Naive thymus-derived CD4-positive, alpha-beta T cell (primary cell): ENCODE data around the gene GTF3A. TPM values are rescaled to one million over a fixed set of nuclear protein-coding genes. Genes with fewer than 3 reads are reported as not detected.

ENCODE experiments used
- ATAC-seq: fragments of 150-1000 bp; cut with Tn5 transposase; 2 replicates; pipeline ENCODE4 v1.10.0; 2021; ENCODE audit warnings: mild to moderate bottlenecking, moderate library complexity
- CTCF ChIA-PET: fragments of 350-600 bp; sonication (Branson Sonifier 250); formaldehyde crosslinking; loops from one replicate; lab custom pipeline; 2021; ENCODE audit warnings: antibody characterized with exemption; lab: Charles Lee
- POLR2A ChIA-PET: fragments of 350-600 bp; sonication (Branson Sonifier 250); formaldehyde crosslinking; loops from one replicate; lab custom pipeline; 2021; ENCODE audit warnings: antibody characterized with exemption, inconsistent platforms; lab: Charles Lee
- DNase-seq, 9 donors: peaks; one replicate each; pipeline versions ENCODE4 v3.0.0 to v3.0.0-alpha.2; 2020 to 2022; ENCODE audit warnings: mixed read lengths in 1 of 9
- H3K27ac ChIP-seq: one replicate; pipeline ENCODE4 v1.7.0; 2013; ENCODE audit warnings: mild to moderate bottlenecking, low read depth, low read length, moderate library complexity
- H3K27me3 ChIP-seq, 2 donors: one replicate each; pipeline ENCODE4 v1.7.0; 2013; ENCODE audit warnings: low read length in 2 of 2, mild to moderate bottlenecking in 2 of 2, moderate library complexity in 2 of 2; ENCODE audit not compliant: control insufficient read depth in 2 of 2, insufficient read depth in 2 of 2
- H3K36me3 ChIP-seq, 3 experiments: 1 replicate in 2 of 3; 2 replicates in 1 of 3; pipeline ENCODE4 v1.7.0; 2013; ENCODE audit warnings: low read length in 3 of 3, mild to moderate bottlenecking in 3 of 3, moderate library complexity in 1 of 3; ENCODE audit not compliant: insufficient read depth in 3 of 3, control insufficient read depth in 2 of 3
- H3K4me1 ChIP-seq, 2 donors: one replicate each; pipeline ENCODE4 v1.7.0; 2013; ENCODE audit warnings: low read length in 2 of 2, mild to moderate bottlenecking in 2 of 2, moderate library complexity in 1 of 2; ENCODE audit not compliant: control insufficient read depth in 2 of 2, insufficient read depth in 2 of 2
- H3K4me3 ChIP-seq: 2 replicates; pipeline ENCODE4 v1.7.0; 2013; ENCODE audit warnings: mild to moderate bottlenecking, low read length
- H3K9me3 ChIP-seq, 3 experiments: 1 replicate in 2 of 3; 2 replicates in 1 of 3; pipeline ENCODE4 v1.7.0; 2013; ENCODE audit warnings: low read length in 3 of 3; ENCODE audit not compliant: control insufficient read depth in 2 of 3
- H3K27ac Mint-ChIP-seq, 9 donors: one replicate each; pipeline ENCODE4 v1.8.0; 2020 to 2022; ENCODE audit warnings: mixed read lengths in 9 of 9, mild to moderate bottlenecking in 8 of 9, moderate library complexity in 5 of 9, inconsistent platforms in 2 of 9
- H3K27me3 Mint-ChIP-seq, 5 donors: one replicate each; pipeline ENCODE4 v1.8.0; 2021 to 2022; ENCODE audit warnings: mixed read lengths in 5 of 5, mild to moderate bottlenecking in 1 of 5
- H3K36me3 Mint-ChIP-seq, 5 donors: one replicate each; pipeline ENCODE4 v1.8.0; 2020 to 2022; ENCODE audit warnings: mixed read lengths in 5 of 5, mild to moderate bottlenecking in 3 of 5, inconsistent platforms in 1 of 5
- H3K4me1 Mint-ChIP-seq, 7 donors: one replicate each; pipeline ENCODE4 v1.8.0; 2020 to 2022; ENCODE audit warnings: mixed read lengths in 7 of 7, mild to moderate bottlenecking in 3 of 7, inconsistent platforms in 1 of 7
- H3K4me3 Mint-ChIP-seq, 10 donors: one replicate each; pipeline ENCODE4 v1.8.0; 2020 to 2022; ENCODE audit warnings: mild to moderate bottlenecking in 10 of 10, mixed read lengths in 10 of 10, moderate library complexity in 6 of 10, inconsistent platforms in 2 of 10
- H3K9me3 Mint-ChIP-seq, 11 donors: one replicate each; pipeline ENCODE4 v1.8.0; 2020 to 2022; ENCODE audit warnings: mixed read lengths in 11 of 11, mild to moderate bottlenecking in 4 of 11, inconsistent platforms in 1 of 11, moderate library complexity in 1 of 11
- intact Hi-C, 2 donors: fragments of 100-400 bp; cut with micrococcal nuclease; formaldehyde crosslinking; loops; one replicate each; pipeline ENCODE4 v1.15.1; 2023
- polyA plus RNA-seq, 2 donors: library from polyadenylated mRNA; unstranded; fragments of 300-500 nt; fragmentation: Illumina TruSeq; gene quantifications; one replicate each; pipeline ENCODE4 v1.2.3, GENCODE V29; 2021
- total RNA-seq, 6 experiments: library from RNA in 5 of 6; stranded (reverse) in 5 of 6; gene quantifications; 1 replicate in 5 of 6; 2 replicates in 1 of 6; pipeline ENCODE4 v1.2.3 and lab custom pipeline; 2021 to 2026

Gene GTF3A
- total and polyA plus RNA-seq, 7 experiments from 2014 or later = 123 to 489 (median 248) TPM

GRCh38 chr13:27408074-27408473 lies 16.3 kb upstream of the GTF3A start:
- no peaks in the 10 kb centered on the region for H3K36me3 Mint-ChIP-seq

GRCh38 chr13:27409013-27409412 lies 15.4 kb upstream of the GTF3A start:
- Histone ChIP-seq H3K9me3 (no peaks in the 10 kb centered on the region), H3K27ac (no peak overlapping the region), H3K4me1 (no peaks in the 10 kb centered on the region), H3K36me3 (no peaks in the 10 kb centered on the region), H3K4me3 (no peak overlapping the region), H3K27me3 (no peaks in the 10 kb centered on the region)
- intact Hi-C loops = loop anchor here in 1 of 2 donors (10.0 kb wide), 1 partner anchor 306 kb away; no protein-coding TSS in a partner anchor
- ATAC-seq = no peak
- no peaks in the 10 kb centered on the region for H3K36me3 Mint-ChIP-seq
- ChIA-PET POLR2A (interaction anchor here (0.9 kb wide), 1 partner anchor 39 kb away, joined by 3 read pairs; no protein-coding TSS in a partner anchor), CTCF (interaction anchor here (0.9 to 1.9 kb wide), 5 partner anchors 15 to 422 kb away, joined by 3 to 8 read pairs (median 3); partner anchors contain the start of gene GTF3A)
- H3K27me3 Mint-ChIP-seq = peaks cover 0 to 53% (median 9%) of the 10 kb centered on the region in 5 donors
- DNase-seq = no peak
- H3K4me3 Mint-ChIP-seq = no peak overlapping the region
- peaks cover 0 to 6% (median 0%) of the 10 kb centered on the region in 7 donors for H3K4me1 Mint-ChIP-seq
- peaks cover 0 to 4% (median 0%) of the 10 kb centered on the region in 11 donors for H3K9me3 Mint-ChIP-seq
- H3K27ac Mint-ChIP-seq = no peak overlapping the region

More at GRCh38 chr13:27408074-27408473, 16.3 kb upstream of the GTF3A start:
- intact Hi-C loops = loop anchor here in 1 of 2 donors (10.0 kb wide), 1 partner anchor 307 kb away; no protein-coding TSS in a partner anchor
- peak overlapping the region in 1 of 9 donors; percentile 70 for H3K27ac Mint-ChIP-seq
- H3K4me1 Mint-ChIP-seq = peaks cover 0 to 6% (median 0%) of the 10 kb centered on the region in 7 donors
- Histone ChIP-seq H3K36me3 (no peaks in the 10 kb centered on the region), H3K4me3 (no peak overlapping the region), H3K27me3 (no peaks in the 10 kb centered on the region), H3K27ac (no peak overlapping the region), H3K4me1 (no peaks in the 10 kb centered on the region), H3K9me3 (no peaks in the 10 kb centered on the region)
- H3K27me3 Mint-ChIP-seq = peaks cover 0 to 50% (median 9%) of the 10 kb centered on the region in 5 donors
- ATAC-seq = no peak
- ChIA-PET CTCF (no interaction called here), POLR2A (interaction anchor here (0.9 kb wide), 1 partner anchor 40 kb away, joined by 3 read pairs; no protein-coding TSS in a partner anchor)
- DNase-seq = no peak
- H3K4me3 Mint-ChIP-seq = no peak overlapping the region
- peaks cover 0 to 4% (median 0%) of the 10 kb centered on the region in 11 donors for H3K9me3 Mint-ChIP-seq

GRCh38 chr13:27411341-27411740 lies 13.1 kb upstream of the GTF3A start:
- H3K27ac Mint-ChIP-seq = no peak overlapping the region
- ChIA-PET CTCF (no interaction called here), POLR2A (interaction anchor here (0.6 to 1.9 kb wide), 3 partner anchors 11 to 1189 kb away, joined by 3 to 8 read pairs (median 4); partner anchors contain the start of genes GTF3A and RNF6)
- H3K4me1 Mint-ChIP-seq = peaks cover 0 to 3% (median 0%) of the 10 kb centered on the region in 7 donors
- DNase-seq = no peak
- ATAC-seq = no peak
- intact Hi-C loops = no loop called here
- peaks cover 0 to 63% (median 9%) of the 10 kb centered on the region in 5 donors for H3K27me3 Mint-ChIP-seq
- H3K4me1 ChIP-seq = no peaks in the 10 kb centered on the region
- peaks cover 0 to 4% (median 0%) of the 10 kb centered on the region in 11 donors for H3K9me3 Mint-ChIP-seq
- no peaks in the 10 kb centered on the region for H3K27me3 ChIP-seq
- no peak overlapping the region for H3K4me3 ChIP-seq
- peaks cover 0 to 3% (median 0%) of the 10 kb centered on the region in 5 donors for H3K36me3 Mint-ChIP-seq
- no peak overlapping the region for H3K4me3 Mint-ChIP-seq
- H3K27ac ChIP-seq = no peak overlapping the region
- H3K9me3 ChIP-seq = no peaks in the 10 kb centered on the region
- H3K36me3 ChIP-seq = no peaks in the 10 kb centered on the region

GRCh38 chr13:27415116-27415515 lies 9.3 kb upstream of the GTF3A start:
- H3K27me3 Mint-ChIP-seq = peaks cover 0 to 42% (median 0%) of the 10 kb centered on the region in 5 donors
- peaks cover 0 to 1% (median 0%) of the 10 kb centered on the region in 7 donors for H3K4me1 Mint-ChIP-seq
- POLR2A ChIA-PET = no interaction called here
- H3K4me3 Mint-ChIP-seq = no peak overlapping the region
- Histone ChIP-seq H3K27me3 (no peaks in the 10 kb centered on the region), H3K27ac (no peak overlapping the region), H3K4me3 (no peak overlapping the region), H3K4me1 (no peaks in the 10 kb centered on the region), H3K9me3 (no peaks in the 10 kb centered on the region), H3K36me3 (no peaks in the 10 kb centered on the region)
- CTCF ChIA-PET = no interaction called here
- H3K36me3 Mint-ChIP-seq = peaks cover 0 to 3% (median 0%) of the 10 kb centered on the region in 5 donors
- DNase-seq (no peak), ATAC-seq (no peak)
- H3K9me3 Mint-ChIP-seq = peaks cover 0 to 2% (median 0%) of the 10 kb centered on the region in 11 donors
- H3K27ac Mint-ChIP-seq = peak overlapping the region in 2 of 9 donors; percentile 10 to 59
- intact Hi-C loops = no loop called here

- CTCF ChIA-PET = interaction anchor here (0.5 to 0.6 kb wide), 2 partner anchors 17 to 634 kb away, joined by 4 read pairs; no protein-coding TSS in a partner anchor
- H3K27ac Mint-ChIP-seq = peak overlapping the region in 2 of 9 donors; percentile 26 to 71
Measured at GRCh38 chr13:27419328-27419727, 5.1 kb upstream of the GTF3A start.

GRCh38 chr13:27421101-27421871 lies 3.1 kb upstream of the GTF3A start:
- Mint-ChIP-seq H3K4me1 (peaks cover 9 to 24% (median 18%) of the 10 kb centered on the region in 7 donors), H3K4me3 (peak overlapping the region in 1 of 10 donors; percentile 51), H3K27me3 (peaks cover 0 to 6% (median 0%) of the 10 kb centered on the region in 5 donors), H3K36me3 (peaks cover 0 to 11% (median 0%) of the 10 kb centered on the region in 5 donors), H3K27ac (peak overlapping the region in 4 of 9 donors; percentile 22 to 91 (median 34)), H3K9me3 (peaks cover 0 to 2% (median 0%) of the 10 kb centered on the region in 11 donors)
- ATAC-seq (no peak), DNase-seq (no peak)
- intact Hi-C loops = loop anchor here in 1 of 2 donors (10.0 kb wide), 3 partner anchors 1196 to 1294 kb away; partner anchors contain the start of genes RNF6 and SLC46A3
- H3K4me3 ChIP-seq = no peak overlapping the region
- no peaks in the 10 kb centered on the region for H3K27me3 ChIP-seq
- no peaks in the 10 kb centered on the region for H3K36me3 ChIP-seq
- peaks cover 0 to 14% of the 10 kb centered on the region in 2 donors for H3K4me1 ChIP-seq
- CTCF ChIA-PET = no interaction called here
- no peak overlapping the region for H3K27ac ChIP-seq
- no peaks in the 10 kb centered on the region for H3K9me3 ChIP-seq
- POLR2A ChIA-PET = interaction anchor here (0.6 to 1.2 kb wide), 2 partner anchors 29 to 31 kb away, joined by 3 read pairs; no protein-coding TSS in a partner anchor

More at GRCh38 chr13:27419328-27419727, 5.1 kb upstream of the GTF3A start:
- no peaks in the 10 kb centered on the region for H3K36me3 ChIP-seq
- H3K9me3 Mint-ChIP-seq = peaks cover 0 to 2% (median 0%) of the 10 kb centered on the region in 11 donors
- H3K36me3 Mint-ChIP-seq = peaks cover 0 to 3% (median 0%) of the 10 kb centered on the region in 5 donors
- H3K4me3 ChIP-seq = no peak overlapping the region
- POLR2A ChIA-PET = interaction anchor here (2.0 kb wide), 1 partner anchor 31 kb away, joined by 6 read pairs; the partner anchor contains the start of gene MTIF3
- DNase-seq (no peak), ATAC-seq (no peak)
- no peak overlapping the region for H3K4me3 Mint-ChIP-seq
- H3K9me3 ChIP-seq = no peaks in the 10 kb centered on the region
- H3K4me1 ChIP-seq = peaks cover 0 to 6% of the 10 kb centered on the region in 2 donors
- H3K27ac ChIP-seq = no peak overlapping the region
- peaks cover 0 to 12% (median 9%) of the 10 kb centered on the region in 7 donors for H3K4me1 Mint-ChIP-seq
- H3K27me3 ChIP-seq = no peaks in the 10 kb centered on the region
- H3K27me3 Mint-ChIP-seq = peaks cover 0 to 14% (median 0%) of the 10 kb centered on the region in 5 donors
- intact Hi-C loops = no loop called here
